HG02798 (cell line): ENCODE measurements around the gene TTLL12.

Source experiments
- ATAC-seq: cut with Tn5 transposase; IDR thresholded peaks from one replicate; pipeline ENCODE4 v1.9.1; 2021; ENCODE audit warnings: mild to moderate bottlenecking; ENCODE audit not compliant: unreplicated experiment, poor library complexity

Gene TTLL12

GRCh38 chr22:43186272-43187170 is at the start of gene TTLL12:
Gene TTLL12 (minus strand): TSS chr22:43187134. CDS start chr22:43187069, 65 bp downstream.
- ATAC-seq = peak; percentile 52

GRCh38 chr22:43235445-43236409 is 48.8 kb upstream of the TTLL12 start:
- no peak for ATAC-seq

GRCh38 chr22:43234264-43234988 is 47.5 kb upstream of the TTLL12 start:
- ATAC-seq = no peak

GRCh38 chr22:43233529-43233928 is 46.6 kb upstream of the TTLL12 start:
- ATAC-seq = no peak

- no peak for ATAC-seq
These were observed 45.5 kb upstream of the TTLL12 start for GRCh38 chr22:43232445-43232844.

GRCh38 chr22:43231724-43232034 is 44.7 kb upstream of the TTLL12 start:
- ATAC-seq = no peak

GRCh38 chr22:43230971-43231723 is 44.2 kb upstream of the TTLL12 start:
- no peak for ATAC-seq

- ATAC-seq = no peak
These were observed 43.6 kb upstream of the TTLL12 start for GRCh38 chr22:43230571-43230970.

GRCh38 chr22:43228863-43229262 is 41.9 kb upstream of the TTLL12 start:
- no peak for ATAC-seq

- ATAC-seq = no peak
These were observed 41.4 kb upstream of the TTLL12 start for GRCh38 chr22:43228330-43228729.

GRCh38 chr22:43227239-43227630 is 40.3 kb upstream of the TTLL12 start:
- no peak for ATAC-seq

GRCh38 chr22:43226377-43227238 is 39.7 kb upstream of the TTLL12 start:
- no peak for ATAC-seq

GRCh38 chr22:43225609-43226008 is 38.7 kb upstream of the TTLL12 start:
- no peak for ATAC-seq

GRCh38 chr22:43222987-43223386 is 36.1 kb upstream of the TTLL12 start:
- ATAC-seq = no peak

GRCh38 chr22:43222262-43222661 is 35.3 kb upstream of the TTLL12 start:
- ATAC-seq = no peak

GRCh38 chr22:43220625-43221380 is 33.9 kb upstream of the TTLL12 start:
- no peak for ATAC-seq

- no peak for ATAC-seq
These were observed 31.9 kb upstream of the TTLL12 start for GRCh38 chr22:43218786-43219185.
